BLaER1 treated with 17β-estradiol and CSF1 and Interleukin-3, amounts not matched to agents 10 nM and 100 nM (cell line): Measurements from ENCODE around the gene DOP1A.

ENCODE experiments used
- H3K27ac ChIP-seq, 11 experiments: shearing (Covaris generic); formaldehyde crosslinking; 2 replicates each; pipeline ENCODE4 v1.8.1; 2022
- H3K27me3 ChIP-seq, 11 experiments: shearing (Covaris generic); formaldehyde crosslinking; 2 replicates each; pipeline ENCODE4 v1.8.1; 2022
- H3K36me3 ChIP-seq, 11 experiments: shearing (Covaris generic); formaldehyde crosslinking; 2 replicates each; pipeline ENCODE4 v1.8.1; 2022
- H3K4me1 ChIP-seq, 10 experiments: shearing (Covaris generic); formaldehyde crosslinking; 2 replicates each; pipeline ENCODE4 v1.8.1; 2022
- H3K4me2 ChIP-seq, 11 experiments: shearing (Covaris generic); formaldehyde crosslinking; 2 replicates each; pipeline ENCODE4 v1.8.1; 2022
- H3K4me3 ChIP-seq, 10 experiments: shearing (Covaris generic); formaldehyde crosslinking; 2 replicates each; pipeline ENCODE4 v1.8.1; 2022
- H3K9ac ChIP-seq, 11 experiments: shearing (Covaris generic); formaldehyde crosslinking; 2 replicates each; pipeline ENCODE4 v1.8.1; 2022
- H3K9me3 ChIP-seq, 11 experiments: shearing (Covaris generic); formaldehyde crosslinking; replicated peaks in 1 of 11; 2 replicates each; pipeline ENCODE4 v1.8.1; 2022
- H4K20me1 ChIP-seq, 11 experiments: shearing (Covaris generic); formaldehyde crosslinking; 2 replicates each; pipeline ENCODE4 v1.8.1; 2022
- Cebpa-rat ChIP-seq, 11 experiments: shearing (Covaris generic); IDR thresholded peaks; 2 replicates each; pipeline ENCODE4 v1.8.1; 2022

The DOP1A gene

DNA sequence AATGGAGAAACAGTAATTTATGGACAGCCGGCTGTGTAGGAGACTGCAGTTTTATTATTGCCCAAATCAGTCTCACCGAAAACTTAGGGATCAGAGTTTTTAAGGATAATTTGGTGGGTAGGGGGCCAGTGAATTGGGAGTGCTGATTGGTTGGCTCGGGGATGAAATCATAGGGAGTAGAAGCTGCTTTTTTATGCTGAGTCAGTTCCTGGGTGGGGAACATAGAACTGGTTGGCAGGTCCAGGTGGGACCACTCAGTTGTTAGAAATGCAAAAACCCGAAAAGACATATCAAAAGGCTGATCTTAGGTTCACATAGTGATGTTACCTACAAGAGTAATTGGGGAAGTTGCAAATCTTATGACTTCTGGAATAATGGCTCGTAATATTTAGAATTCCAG is 59.3 kb downstream of the DOP1A start:
- Histone ChIP-seq H4K20me1 (no peaks in the 10 kb centered on the region), H3K4me1 (no peaks in the 10 kb centered on the region), H3K9ac (no peak overlapping the region), H3K27me3 (no peaks in the 10 kb centered on the region), H3K27ac (no peak overlapping the region), H3K4me2 (no peak overlapping the region), H3K36me3 (peaks cover 0 to 70% (median 13%) of the 10 kb centered on the region in 11 experiments; a peak in 14 of 22 replicates), H3K9me3 (no peaks in the 10 kb centered on the region), H3K4me3 (no peak overlapping the region)
- no peak for TF ChIP-seq Cebpa-rat (IDR thresholded peaks at IDR 0.05)

GRCh38 chr6:83127258-83127657 is 59.8 kb downstream of the DOP1A start:
- Histone ChIP-seq H4K20me1 (no peaks in the 10 kb centered on the region), H3K4me2 (no peak overlapping the region), H3K27me3 (no peaks in the 10 kb centered on the region), H3K9ac (no peak overlapping the region), H3K4me3 (no peak overlapping the region), H3K27ac (no peak overlapping the region), H3K4me1 (no peaks in the 10 kb centered on the region), H3K36me3 (peaks cover 0 to 74% (median 14%) of the 10 kb centered on the region in 11 experiments; a peak in 14 of 22 replicates), H3K9me3 (no peaks in the 10 kb centered on the region)
- TF ChIP-seq Cebpa-rat (IDR thresholded peaks at IDR 0.05), result no peak

- Histone ChIP-seq H3K9me3 (no peaks in the 10 kb centered on the region), H4K20me1 (no peaks in the 10 kb centered on the region), H3K9ac (no peak overlapping the region), H3K36me3 (peaks cover 0 to 74% (median 14%) of the 10 kb centered on the region in 11 experiments; a peak in 14 of 22 replicates), H3K4me1 (no peaks in the 10 kb centered on the region), H3K4me2 (no peak overlapping the region), H3K27me3 (no peaks in the 10 kb centered on the region), H3K27ac (no peak overlapping the region), H3K4me3 (no peak overlapping the region)
- no peak for TF ChIP-seq Cebpa-rat (IDR thresholded peaks at IDR 0.05)
These were observed 60.5 kb downstream of the DOP1A start for GRCh38 chr6:83127976-83128375.

- Histone ChIP-seq H3K9me3 (no peaks in the 10 kb centered on the region), H3K36me3 (peaks cover 0 to 49% (median 9%) of the 10 kb centered on the region in 11 experiments; a peak in 11 of 22 replicates), H3K4me1 (no peaks in the 10 kb centered on the region), H3K27ac (no peak overlapping the region), H4K20me1 (no peaks in the 10 kb centered on the region), H3K4me3 (no peak overlapping the region), H3K27me3 (no peaks in the 10 kb centered on the region), H3K9ac (no peak overlapping the region), H3K4me2 (no peak overlapping the region)
- no peak for TF ChIP-seq Cebpa-rat (IDR thresholded peaks at IDR 0.05)
These were observed 64.7 kb downstream of the DOP1A start for GRCh38 chr6:83132121-83132520.

GRCh38 chr6:83138118-83138722 is 70.7 kb downstream of the DOP1A start:
- TF ChIP-seq Cebpa-rat (IDR thresholded peaks at IDR 0.05), result no peak
- Histone ChIP-seq H3K36me3 (peaks cover 0 to 30% (median 0%) of the 10 kb centered on the region in 11 experiments; a peak in 5 of 22 replicates), H3K4me2 (no peak overlapping the region), H3K9me3 (no peaks in the 10 kb centered on the region), H4K20me1 (no peaks in the 10 kb centered on the region), H3K4me3 (no peak overlapping the region), H3K27me3 (no peaks in the 10 kb centered on the region), H3K4me1 (no peaks in the 10 kb centered on the region), H3K9ac (no peak overlapping the region), H3K27ac (no peak overlapping the region)

DNA sequence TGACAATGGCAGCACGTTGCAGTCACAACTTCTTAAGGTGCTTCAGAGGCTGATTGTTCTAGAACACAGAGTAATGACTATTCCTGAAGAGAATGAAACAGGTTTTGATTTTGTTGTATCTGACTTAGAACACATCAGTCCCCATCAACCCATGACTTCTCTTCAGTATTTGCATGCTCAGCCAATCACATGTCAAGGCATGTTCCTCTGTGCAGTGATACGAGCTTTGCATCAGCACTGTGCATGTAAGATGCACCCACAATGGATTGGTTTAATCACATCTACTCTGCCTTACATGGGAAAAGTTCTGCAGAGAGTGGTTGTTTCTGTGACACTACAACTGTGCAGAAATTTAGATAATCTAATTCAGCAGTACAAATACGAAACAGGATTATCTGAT is 71.3 kb downstream of the DOP1A start:
- Histone ChIP-seq H4K20me1 (no peaks in the 10 kb centered on the region), H3K4me3 (no peak overlapping the region), H3K9ac (no peak overlapping the region), H3K4me2 (no peak overlapping the region), H3K9me3 (no peaks in the 10 kb centered on the region), H3K27me3 (no peaks in the 10 kb centered on the region), H3K4me1 (no peaks in the 10 kb centered on the region), H3K27ac (no peak overlapping the region), H3K36me3 (peaks cover 0 to 34% (median 0%) of the 10 kb centered on the region in 11 experiments; a peak in 6 of 22 replicates)
- TF ChIP-seq Cebpa-rat (IDR thresholded peaks at IDR 0.05), result no peak

DNA sequence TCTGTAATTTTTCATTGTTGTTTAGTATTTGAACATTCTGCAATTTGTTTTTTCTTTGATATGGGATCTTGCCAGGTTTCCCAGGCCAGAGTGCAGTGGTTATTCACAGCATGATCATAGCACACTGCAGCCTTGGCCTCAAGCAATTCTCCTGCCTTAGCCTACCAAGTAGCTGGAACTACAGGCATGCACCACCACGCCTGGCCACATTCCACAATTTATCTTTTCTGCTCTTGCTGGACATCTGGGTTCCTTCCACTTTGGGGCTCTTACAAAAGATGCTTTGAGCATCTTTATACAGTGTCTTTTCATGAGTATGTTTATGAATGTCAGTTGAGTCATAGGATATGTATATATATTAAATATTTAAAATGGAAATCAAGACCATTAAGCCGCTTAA is 83.6 kb downstream of the DOP1A start:
- no peaks in the 10 kb centered on the region for H3K4me1 ChIP-seq
- H3K27me3 ChIP-seq, result no peaks in the 10 kb centered on the region
- no peak for TF ChIP-seq Cebpa-rat (IDR thresholded peaks at IDR 0.05)
- no peaks in the 10 kb centered on the region for H4K20me1 ChIP-seq
- H3K4me2 ChIP-seq, result no peak overlapping the region
- peaks cover 0 to 41% (median 0%) of the 10 kb centered on the region in 11 experiments; a peak in 6 of 22 replicates for H3K36me3 ChIP-seq
- H3K27ac ChIP-seq, result no peak overlapping the region
- H3K4me3 ChIP-seq, result no peak overlapping the region
- H3K9me3 ChIP-seq, result no peaks in the 10 kb centered on the region
- no peak overlapping the region for H3K9ac ChIP-seq

DNA sequence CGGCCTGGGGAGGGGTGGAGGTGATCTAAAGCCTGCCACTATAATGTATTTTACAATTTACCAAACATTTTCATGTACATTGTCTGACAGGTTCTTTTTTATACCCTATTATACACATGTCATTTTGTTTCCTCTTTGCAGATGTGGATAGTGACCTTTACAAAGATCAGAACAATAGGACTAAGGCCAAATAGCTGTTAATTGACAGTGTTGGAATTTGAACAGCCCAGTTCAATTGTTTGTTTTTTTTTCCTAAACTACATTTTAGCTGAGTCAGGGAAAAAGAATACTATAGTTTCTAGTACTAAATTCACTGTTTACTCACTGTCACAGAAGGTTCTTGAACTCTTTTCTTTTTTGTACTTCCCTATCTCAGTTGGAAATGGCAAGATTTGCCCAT is 85.4 kb downstream of the DOP1A start:
- no peak overlapping the region for H3K4me3 ChIP-seq
- H3K27ac ChIP-seq, result no peak overlapping the region
- no peak overlapping the region for H3K9ac ChIP-seq
- H3K4me1 ChIP-seq, result no peaks in the 10 kb centered on the region
- no peaks in the 10 kb centered on the region for H3K27me3 ChIP-seq
- H4K20me1 ChIP-seq, result no peaks in the 10 kb centered on the region
- H3K4me2 ChIP-seq, result no peak overlapping the region
- no peaks in the 10 kb centered on the region for H3K9me3 ChIP-seq
- TF ChIP-seq Cebpa-rat (IDR thresholded peaks at IDR 0.05), result no peak
- H3K36me3 ChIP-seq, result peaks cover 0 to 49% (median 0%) of the 10 kb centered on the region in 11 experiments; a peak in 7 of 22 replicates

- Histone ChIP-seq H3K27ac (no peak overlapping the region), H4K20me1 (no peaks in the 10 kb centered on the region), H3K4me1 (no peaks in the 10 kb centered on the region), H3K9me3 (no peaks in the 10 kb centered on the region), H3K27me3 (no peaks in the 10 kb centered on the region), H3K9ac (no peak overlapping the region), H3K4me2 (no peak overlapping the region), H3K36me3 (peaks cover 0 to 44% (median 0%) of the 10 kb centered on the region in 11 experiments; a peak in 7 of 22 replicates), H3K4me3 (no peak overlapping the region)
- TF ChIP-seq Cebpa-rat (IDR thresholded peaks at IDR 0.05), result no peak
These were observed 86.5 kb downstream of the DOP1A start for GRCh38 chr6:83153883-83154521.

DNA sequence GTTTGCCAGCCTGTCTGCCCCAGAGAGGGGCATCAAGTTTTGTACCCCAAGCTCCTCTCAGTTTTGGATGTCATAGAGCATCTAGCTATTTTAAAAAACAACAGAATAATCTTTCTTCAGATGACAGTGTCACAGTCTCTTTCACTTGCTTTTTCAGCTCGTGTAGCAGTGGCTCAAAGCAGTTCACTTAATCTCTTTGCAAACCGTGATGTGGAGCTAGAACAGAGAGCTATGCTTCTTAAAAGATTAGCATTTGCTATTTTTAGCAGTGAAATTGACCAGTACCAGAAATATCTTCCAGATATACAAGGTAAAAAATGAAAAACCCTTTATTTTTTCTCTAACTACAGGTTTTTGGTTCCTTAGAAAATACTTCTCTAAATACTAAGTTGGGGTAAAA is 88.3 kb downstream of the DOP1A start:
- Histone ChIP-seq H3K9me3 (no peaks in the 10 kb centered on the region), H3K27ac (no peak overlapping the region), H3K4me3 (no peak overlapping the region), H3K27me3 (no peaks in the 10 kb centered on the region), H3K4me1 (no peaks in the 10 kb centered on the region), H3K36me3 (peaks cover 0 to 58% (median 6%) of the 10 kb centered on the region in 11 experiments; a peak in 7 of 22 replicates), H3K4me2 (no peak overlapping the region), H4K20me1 (no peaks in the 10 kb centered on the region), H3K9ac (no peak overlapping the region)
- TF ChIP-seq Cebpa-rat (IDR thresholded peaks at IDR 0.05), result no peak
